T-helper 2 cell treated with Interferon-gamma antibody and Interleukin-4, amounts not matched to agents 100 ng/mL and 5 ng/mL, for 36 hours (primary cell): ENCODE data around the gene FOXJ3. TPM values are rescaled to one million over a fixed set of nuclear protein-coding genes. Genes with fewer than 3 reads are reported as not detected.

Experiments
- intact Hi-C: fragments of 100-400 bp; cut with micrococcal nuclease; formaldehyde crosslinking; loops from one replicate; pipeline ENCODE4 v1.15.1; 2023
- total RNA-seq: library from RNA; stranded (reverse); gene quantifications from 2 replicates; pipeline ENCODE4 v1.2.3, GENCODE V29; 2022

FOXJ3 gene
- total RNA-seq, 1 donor from 2014 or later = 47.8 TPM

- intact Hi-C loops = loop anchor here (1.0 to 10.0 kb wide), 3 partner anchors 162 to 678 kb away; partner anchors contain the start of gene FOXJ3
Measured at GRCh38 chr1:42172381-42173133, 162.5 kb downstream of the FOXJ3 start.

GRCh38 chr1:42171679-42172266, 163.3 kb downstream of the FOXJ3 start:
- intact Hi-C loops = loop anchor here (10.0 kb wide), 2 partner anchors 163 to 677 kb away; partner anchors contain the start of gene FOXJ3

GRCh38 chr1:42170779-42171621, 164.0 kb downstream of the FOXJ3 start:
- intact Hi-C loops = loop anchor here (10.0 kb wide), 2 partner anchors 164 to 676 kb away; partner anchors contain the start of gene FOXJ3

GRCh38 chr1:42168763-42169162, 166.3 kb downstream of the FOXJ3 start:
- intact Hi-C loops = no loop called here

DNA sequence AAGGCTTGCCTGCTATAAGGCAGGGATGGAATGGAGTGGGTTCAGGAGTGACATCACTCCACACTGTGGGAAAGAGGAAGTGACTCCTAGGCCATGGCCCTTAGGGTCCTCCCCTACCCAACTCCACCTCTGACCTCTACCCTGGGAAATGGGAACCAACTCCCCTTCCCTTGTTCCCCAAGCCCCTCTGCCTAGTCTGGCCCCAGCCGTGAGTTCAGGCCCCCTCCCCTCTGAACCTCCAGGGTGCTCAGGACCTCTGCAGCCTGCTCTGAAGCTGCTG, 166.7 kb downstream of the FOXJ3 start:
- intact Hi-C loops = no loop called here

- intact Hi-C loops = no loop called here
Measured at GRCh38 chr1:42167611-42168390, 167.2 kb downstream of the FOXJ3 start.

- intact Hi-C loops = no loop called here
Measured at GRCh38 chr1:42165511-42166210, 169.4 kb downstream of the FOXJ3 start.

DNA sequence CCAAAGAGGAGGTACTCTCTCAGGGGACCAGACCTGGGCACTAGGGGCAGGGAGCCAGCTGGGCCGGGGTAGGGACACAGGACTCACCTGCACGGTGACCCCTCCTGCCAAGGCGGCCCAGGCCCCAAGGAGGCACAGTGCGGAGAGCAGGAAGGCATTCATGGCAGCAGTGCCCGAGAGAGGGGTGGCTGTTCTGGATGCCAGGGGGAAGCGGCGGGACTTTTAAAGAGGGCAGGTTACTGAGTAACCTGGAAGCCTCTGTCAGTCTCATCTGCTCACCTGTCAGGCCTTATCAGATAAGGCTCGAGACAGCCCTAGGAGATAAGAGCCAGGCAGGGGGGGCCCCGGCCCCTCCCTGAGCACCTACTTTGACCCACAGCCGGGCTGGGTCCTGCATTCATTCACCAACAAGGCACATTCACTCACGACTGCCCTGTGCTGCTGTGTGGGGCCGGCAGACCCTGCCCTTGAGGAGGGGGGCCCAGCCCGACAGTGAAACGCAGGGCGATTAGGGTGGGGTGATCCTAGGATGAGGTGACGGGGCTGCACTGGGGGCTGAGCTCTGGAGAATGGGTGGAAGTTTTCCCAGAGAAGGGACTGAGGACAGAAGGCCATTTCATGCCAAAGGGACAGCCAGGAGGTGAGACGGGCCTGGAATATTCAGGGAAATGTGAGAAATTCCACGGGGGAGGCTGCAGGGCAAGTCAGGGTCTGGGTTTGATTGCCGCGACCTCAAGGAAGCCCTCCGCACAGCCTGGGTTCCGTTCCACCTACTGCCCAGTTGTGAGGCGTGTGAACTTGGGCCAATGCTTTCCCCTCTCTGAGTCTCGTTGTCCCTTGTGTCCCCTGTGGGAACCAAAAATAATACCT, 170.2 kb downstream of the FOXJ3 start, which contains the start of gene GUCA2A:
Gene GUCA2A, minus strand, starts transcription at position 195 of the 870 bp plus-strand sequence. Its CDS starts 33 bp downstream, at position 162.
- intact Hi-C loops = no loop called here

DNA sequence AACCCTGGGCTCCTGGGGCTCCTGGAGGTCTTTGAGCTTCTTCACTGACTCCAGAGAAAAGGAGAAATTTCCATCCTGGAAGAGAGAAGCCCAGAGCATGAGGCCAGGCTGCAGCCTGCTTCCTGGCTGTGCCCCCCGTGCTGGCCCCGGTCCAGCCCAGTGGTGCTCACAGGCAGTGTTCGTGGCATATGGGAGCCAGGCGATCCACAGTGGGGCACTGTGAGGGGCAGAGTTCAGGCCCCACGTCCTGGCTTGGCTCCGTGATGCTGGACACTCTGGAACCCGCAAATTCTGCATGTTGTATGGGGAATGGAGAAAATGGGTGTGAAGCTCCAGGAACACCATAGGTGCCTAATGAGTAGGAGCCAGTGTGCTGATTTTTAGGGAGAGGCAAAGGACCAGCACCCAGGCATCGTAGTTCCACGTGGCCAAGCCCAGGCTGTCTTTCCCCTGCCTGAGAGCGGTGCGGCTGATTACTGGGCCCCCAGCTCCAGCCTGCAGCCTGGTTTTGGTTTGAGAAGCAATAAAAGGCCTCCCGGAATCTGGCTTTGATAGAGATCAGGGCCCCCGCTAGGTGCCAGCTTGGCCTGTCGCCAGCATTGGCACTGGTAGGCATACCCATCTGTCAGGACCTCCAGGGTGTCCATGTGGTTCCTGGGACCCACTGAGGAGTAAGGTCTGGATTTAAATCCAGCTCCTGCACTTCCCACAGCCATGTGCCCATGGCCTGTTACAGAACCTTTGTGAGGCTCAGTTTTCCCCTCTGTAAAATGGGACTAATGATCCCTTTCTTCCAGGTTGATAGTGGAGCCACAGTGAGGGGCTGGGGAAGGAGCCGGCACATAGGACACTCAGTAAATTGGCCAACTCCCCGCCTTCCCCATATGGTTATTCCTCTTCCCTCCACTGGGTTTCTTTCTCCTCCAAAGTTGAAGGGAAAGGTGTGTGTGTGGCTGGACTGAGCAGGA, 171.2 kb downstream of the FOXJ3 start:
- intact Hi-C loops = no loop called here

DNA sequence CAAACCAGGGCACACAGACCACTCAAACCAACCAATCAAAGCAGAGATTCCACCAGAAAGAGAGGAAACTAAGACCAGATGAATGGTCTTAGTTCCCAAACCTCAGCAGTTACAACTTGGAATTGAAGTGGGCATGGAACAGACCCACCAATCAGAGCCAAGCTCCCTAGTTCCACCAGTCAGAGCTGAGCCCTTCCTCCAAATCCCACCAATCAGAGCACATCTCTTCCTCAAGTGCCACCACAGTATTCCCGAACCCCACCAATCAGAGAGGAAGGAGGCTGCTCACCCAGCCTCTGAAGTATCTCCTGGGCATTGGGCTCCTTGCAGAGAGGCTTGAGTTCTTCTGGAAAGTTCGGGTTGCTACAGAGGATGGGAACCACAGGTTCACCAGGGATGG, 171.9 kb downstream of the FOXJ3 start:
- intact Hi-C loops = no loop called here

GRCh38 chr1:42162181-42162580, 172.9 kb downstream of the FOXJ3 start:
- intact Hi-C loops = no loop called here

- intact Hi-C loops = no loop called here
Measured at GRCh38 chr1:42158189-42158588, 176.8 kb downstream of the FOXJ3 start.

DNA sequence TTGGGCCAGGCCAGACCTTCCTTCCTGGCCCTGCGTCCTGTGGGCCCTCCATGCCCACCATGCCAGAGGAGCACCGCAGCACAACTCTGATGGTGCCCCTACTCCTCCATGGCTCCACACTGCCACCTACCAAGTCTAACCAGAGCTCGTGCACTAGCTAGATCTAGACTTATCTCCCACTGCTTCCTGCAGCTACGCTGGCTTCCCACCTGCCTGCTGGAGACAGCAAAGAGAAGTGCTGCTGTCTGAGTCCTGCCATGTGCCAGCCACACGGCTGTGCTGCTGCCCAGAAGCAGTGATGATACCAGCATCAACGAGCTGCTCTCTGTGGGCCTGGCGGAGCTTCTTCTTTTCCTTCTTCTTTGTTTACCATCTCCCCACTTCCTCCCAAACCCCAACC, 177.4 kb downstream of the FOXJ3 start:
- intact Hi-C loops = no loop called here

- intact Hi-C loops = no loop called here
Measured at GRCh38 chr1:42155362-42155761, 179.7 kb downstream of the FOXJ3 start.

GRCh38 chr1:42154685-42155084, 180.3 kb downstream of the FOXJ3 start:
- intact Hi-C loops = no loop called here

- intact Hi-C loops = no loop called here
Measured at GRCh38 chr1:42153624-42154023, 181.4 kb downstream of the FOXJ3 start.

GRCh38 chr1:42152907-42153600, 182.0 kb downstream of the FOXJ3 start, which contains the start of gene GUCA2B:
TSS of gene GUCA2B (plus strand) at chr1:42153410. CDS start at chr1:42153451, 41 bp downstream.
- intact Hi-C loops = no loop called here

GRCh38 chr1:42152119-42152518, 182.9 kb downstream of the FOXJ3 start:
- intact Hi-C loops = no loop called here
